GM12878 (cell line): ENCODE measurements around the gene FNDC11. TPM values are rescaled to one million over a fixed set of nuclear protein-coding genes. Genes with fewer than 3 reads are reported as not detected.
A peak's percentile ranks its signal among the peaks of the same experiment; 100 is the strongest.

ENCODE experiments used
- ATAC-seq: fragments of 200-7000 bp; cut with Tn5 transposase; 3 replicates; pipeline ENCODE4 v1.9.1; 2020; ENCODE audit warnings: mild to moderate bottlenecking, moderate library complexity
- BruUV-seq: library from RNA; stranded (reverse); fragments of 400-500 nt; replicated peaks from 2 replicates; lab custom pipeline; 2021; lab: Mats Ljungman, UMichigan
- CTCF ChIA-PET: fragments of 300-600 bp; sonication (Branson Sonifier 250); formaldehyde crosslinking; extraction: SDS; loops from one replicate; lab custom pipeline; 2021; ENCODE audit warnings: inconsistent platforms; lab: Yijun Ruan, JAX
- POLR2A ChIA-PET: fragments of 350-600 bp; formaldehyde crosslinking; extraction: SDS; loops from one replicate; lab custom pipeline; 2021; ENCODE audit warnings: inconsistent platforms; lab: Charles Lee
- RAD21 ChIA-PET: fragments of 300-600 bp; sonication (Branson Sonifier 250); formaldehyde crosslinking; loops from one replicate; lab custom pipeline; 2023; ENCODE audit warnings: antibody characterized with exemption; ENCODE audit not compliant: unreplicated experiment; lab: Charles Lee
- SMC1A ChIA-PET: fragments of 300-600 bp; sonication (Branson Sonifier 250); formaldehyde crosslinking; loops from one replicate; lab custom pipeline; 2023; ENCODE audit not compliant: unreplicated experiment, uncharacterized antibody; lab: Charles Lee
- DNase-seq: peaks from one replicate; pipeline ENCODE4 v3.0.0-alpha.2; 2011; ENCODE audit warnings: low read depth, low spot score
- FAIRE-seq: peaks from 3 replicates; lab custom pipeline; 2011; peaks lifted over from hg19 to GRCh38; lab: Jason Lieb, UNC
- H2AFZ ChIP-seq: 2 replicates; pipeline ENCODE4 v1.6.0; 2011; ENCODE audit warnings: low read depth, low read length, control low read depth; ENCODE audit not compliant: control insufficient read depth
- H3K27ac ChIP-seq: 2 replicates; pipeline ENCODE4 v1.5.1; 2011; ENCODE audit warnings: control low read depth; ENCODE audit not compliant: control insufficient read depth, insufficient read depth
- H3K27me3 ChIP-seq, 2 experiments: replicated peaks in 1 of 2; 2 replicates each; pipeline versions ENCODE4 v1.6.0 to v1.6.1; 2011; ENCODE audit warnings: low read length in 1 of 2; ENCODE audit not compliant: control insufficient read depth in 2 of 2, insufficient read depth in 2 of 2
- H3K36me3 ChIP-seq, 2 experiments: 2 replicates each; pipeline ENCODE4 v1.5.1; 2011; ENCODE audit warnings: low read length in 1 of 2; ENCODE audit not compliant: control insufficient read depth in 2 of 2, insufficient read depth in 2 of 2
- H3K4me1 ChIP-seq: 2 replicates; pipeline ENCODE4 v1.6.1; 2011; ENCODE audit warnings: mild to moderate bottlenecking, low read length, moderate library complexity, mixed read lengths; ENCODE audit not compliant: control insufficient read depth, insufficient read depth
- H3K4me2 ChIP-seq: 2 replicates; pipeline ENCODE4 v1.6.0; 2011; ENCODE audit warnings: control low read depth; ENCODE audit not compliant: control insufficient read depth, insufficient read depth
- H3K4me3 ChIP-seq: fragments of 200-600 bp; sonication (generic); 2 replicates; pipeline ENCODE4 v1.5.1; 2016
- H3K79me2 ChIP-seq: 2 replicates; pipeline ENCODE4 v1.6.0; 2011; ENCODE audit warnings: low read length; ENCODE audit not compliant: control insufficient read depth, insufficient read depth
- H3K9ac ChIP-seq: 2 replicates; pipeline ENCODE4 v1.8.0; 2011; ENCODE audit warnings: low read length, control low read depth, mixed read lengths; ENCODE audit not compliant: control insufficient read depth, insufficient read depth
- H3K9me3 ChIP-seq: replicated peaks from 3 replicates; pipeline ENCODE4 v1.5.1; 2011; ENCODE audit warnings: mild to moderate bottlenecking, low read length; ENCODE audit not compliant: control insufficient read depth, insufficient read depth
- H4K20me1 ChIP-seq: 2 replicates; pipeline ENCODE4 v1.6.0; 2011; ENCODE audit not compliant: control insufficient read depth, insufficient read depth
- BACH1 ChIP-seq: fragments of 450-650 bp; IDR thresholded peaks from 2 replicates; pipeline ENCODE4 v1.6.1; 2017; ENCODE audit warnings: mild to moderate bottlenecking, borderline replicate concordance
- EP300 ChIP-seq, 2 experiments: fragments of 150-350 bp in 1 of 2; IDR thresholded peaks; 2 replicates each; pipeline ENCODE4 v1.6.1; 2011 to 2012; ENCODE audit warnings: low read depth in 2 of 2, low read length in 2 of 2, borderline replicate concordance in 1 of 2, improper control_type of control experiment in 1 of 2, inconsistent platforms in 1 of 2; ENCODE audit not compliant: control insufficient read depth in 1 of 2
- MTA2 ChIP-seq: fragments of 450-650 bp; IDR thresholded peaks from 2 replicates; pipeline ENCODE4 v1.6.1; 2016; ENCODE audit warnings: low read depth, mild to moderate bottlenecking, moderate library complexity
- PKNOX1 ChIP-seq: fragments of 450-650 bp; IDR thresholded peaks from 2 replicates; pipeline ENCODE4 v1.6.1; 2016; ENCODE audit warnings: mild to moderate bottlenecking
- TCF12 ChIP-seq: IDR thresholded peaks from 2 replicates; pipeline ENCODE4 v1.6.1; 2011; ENCODE audit warnings: low read depth, mild to moderate bottlenecking, low read length
- YY1 ChIP-seq: IDR thresholded peaks from 2 replicates; pipeline ENCODE4 v1.6.1; 2011; ENCODE audit warnings: low read depth, mild to moderate bottlenecking, low read length
- ZBTB33 ChIP-seq: fragments of 450-650 bp; IDR thresholded peaks from 2 replicates; pipeline ENCODE4 v1.6.1; 2017; ENCODE audit warnings: mild to moderate bottlenecking
- ZNF592 ChIP-seq: fragments of 450-650 bp; IDR thresholded peaks from 2 replicates; pipeline ENCODE4 v1.6.1; 2017; ENCODE audit warnings: mild to moderate bottlenecking, moderate library complexity
- WGBS: methylation state at CpG from one replicate; pipeline ENCODE4 v1.1.6; 2016; ENCODE audit warnings: low lambda C conversion rate; ENCODE audit not compliant: insufficient replicate concordance, insufficient coverage; ENCODE audit errors: missing lambda C conversion rate; 5-methylcytosine and 5-hydroxymethylcytosine counted together
- in situ Hi-C: fragments of 300-500 bp; cut with MboI; formaldehyde crosslinking; loops from 9 replicates; pipeline ENCODE4 v1.14.3; 2018; ENCODE audit warnings: mixed read lengths
- intact Hi-C: fragments of 100-400 bp; cut with micrococcal nuclease; formaldehyde crosslinking; loops from one replicate; pipeline ENCODE4 v1.14.2; 2022; ENCODE audit not compliant: unreplicated experiment
- polyA plus RNA-seq, 11 experiments: library from polyadenylated mRNA; depleted of rRNA in 4 of 11; unstranded in 6 of 11; stranded (reverse) in 5 of 11; fragments of >200 nt; fragmentation: Nextera tagmentation in 4 of 11; fragmentation: Illumina TruSeq in 1 of 11; extraction: Ambion mirVana in 4 of 11; extraction: Trizol in 1 of 11; gene quantifications; 1 replicate in 1 of 11; 2 replicates in 10 of 11; pipeline versions ENCODE4 v1.2.1 to v1.2.3, GENCODE V29; 2011 to 2016; ENCODE audit warnings: inconsistent platforms in 2 of 11, missing spikeins in 2 of 11, low read depth in 1 of 11
- total RNA-seq, 4 experiments: library from RNA; depleted of rRNA in 3 of 4; stranded (reverse); fragments of >200 nt in 3 of 4; fragmentation: Illumina TruSeq in 1 of 4; extraction: Trizol in 1 of 4; gene quantifications; 2 replicates each; pipeline versions ENCODE4 v1.2.1 to v1.2.3, GENCODE V29; 2013 to 2021

FNDC11 gene
- total and polyA plus RNA-seq, 10 of the 15 experiments (the other 5 are each of a cell fraction or from before 2014, with no cell fraction given), result 0.09 to 0.72 (median 0.34) TPM; not detected in 2

- H3K4me1 ChIP-seq, result peaks cover 4% of the 10 kb centered on the region
- POLR2A ChIA-PET, result interaction anchor here (0.6 to 3.8 kb wide), 10 partner anchors 8 to 220 kb away, joined by 3 to 33 read pairs (median 3); partner anchors contain the start of genes HELZ2 and PTK6
- RAD21 ChIA-PET, result interaction anchor here (0.6 to 2.4 kb wide), 3 partner anchors 8 to 121 kb away, joined by 5 to 20 read pairs (median 6); partner anchors contain the start of gene PTK6
- peak overlapping the region; percentile 80 for H3K9ac ChIP-seq
- in situ Hi-C loops, result no loop called here
- FAIRE-seq (no peak), ATAC-seq (peak; percentile 79), DNase-seq (no peak)
- SMC1A ChIA-PET, result interaction anchor here (1.2 kb wide), 1 partner anchor 80 kb away, joined by 7 read pairs; no protein-coding TSS in a partner anchor
- TSS peak; percentile 86 for BruUV-seq
- CTCF ChIA-PET, result interaction anchor here (0.6 to 2.1 kb wide), 5 partner anchors 17 to 517 kb away, joined by 3 to 6 read pairs (median 3); partner anchors contain the start of gene RTEL1
- H3K4me3 ChIP-seq, result peak overlapping the region; percentile 86
- H3K9me3 ChIP-seq, result peaks cover 4% of the 10 kb centered on the region; the same call in 2 of the 3 replicates
- peak overlapping the region; percentile 58 for H3K27ac ChIP-seq
- peak overlapping the region; percentile 99 for H3K4me2 ChIP-seq
- no peak overlapping the region for H2AFZ ChIP-seq
- H3K27me3 ChIP-seq, result no peaks in the 10 kb centered on the region
- no peaks in the 10 kb centered on the region for H4K20me1 ChIP-seq
- H3K36me3 ChIP-seq, result peaks cover 0 to 2% of the 10 kb centered on the region in 2 experiments; a peak in 1 of 4 replicates
- H3K79me2 ChIP-seq, result peaks cover 8% of the 10 kb centered on the region
- intact Hi-C loops, result no loop called here
- 7% methylated on average over 55 of the region's 68 CpGs for whole genome bisulfite sequencing
- TF ChIP-seq BACH1, result peak; percentile 63
- no peak for TF ChIP-seq MTA2
- TF ChIP-seq EP300 (IDR thresholded peaks at IDR 0.05; ENCODE audit: borderline replicate concordance in 1 of 2, control insufficient read depth in 1 of 2, low read depth in 2 of 2, low read length in 2 of 2), result no peak
- TF ChIP-seq TCF12, result no peak
- peak; percentile 78 for TF ChIP-seq YY1
- peak; percentile 11; the same call in 1 of the 2 replicates for TF ChIP-seq PKNOX1
- no peak for TF ChIP-seq ZBTB33
- no peak for TF ChIP-seq ZNF592
Measured at GRCh38 chr20:63520934-63521601, 32.9 kb upstream of the FNDC11 start.
